KMS-11 (cell line): ENCODE results near the gene MAPK7.

ENCODE experiments used
- H2AFZ ChIP-seq: fragments of 200-600 bp; sonication (generic); 2 replicates; pipeline ENCODE4 v1.6.1; 2016; ENCODE audit warnings: antibody characterized with exemption, mixed run types, low read depth
- H3K27ac ChIP-seq: fragments of 200-600 bp; sonication (generic); 2 replicates; pipeline ENCODE4 v1.6.1; 2016; ENCODE audit warnings: mild to moderate bottlenecking, mixed run types
- H3K27me3 ChIP-seq: fragments of 200-600 bp; sonication (generic); 2 replicates; pipeline ENCODE4 v1.6.1; 2017; ENCODE audit warnings: mild to moderate bottlenecking, low read depth, mixed run types, moderate library complexity; ENCODE audit not compliant: insufficient read depth
- H3K36me3 ChIP-seq: fragments of 200-600 bp; sonication (generic); 2 replicates; pipeline ENCODE4 v1.6.1; 2017; ENCODE audit warnings: mild to moderate bottlenecking, mixed run types; ENCODE audit not compliant: insufficient read depth
- H3K4me1 ChIP-seq: fragments of 200-600 bp; sonication (generic); 2 replicates; pipeline ENCODE4 v1.6.1; 2016; ENCODE audit warnings: mild to moderate bottlenecking, low read depth, mixed run types; ENCODE audit not compliant: poor library complexity, severe bottlenecking
- H3K4me2 ChIP-seq: fragments of 200-600 bp; sonication (generic); 2 replicates; pipeline ENCODE4 v1.7.0; 2016; ENCODE audit warnings: mild to moderate bottlenecking, mixed run types
- H3K4me3 ChIP-seq: fragments of 200-600 bp; sonication (generic); IDR thresholded peaks from 2 replicates; pipeline ENCODE4 v1.6.1; 2017; ENCODE audit warnings: low read depth, low read length, mixed read lengths; ENCODE audit not compliant: insufficient read depth
- H3K79me2 ChIP-seq: fragments of 200-600 bp; sonication (generic); 2 replicates; pipeline ENCODE4 v1.6.1; 2016; ENCODE audit warnings: low read depth, mixed run types; ENCODE audit not compliant: insufficient read depth
- H3K9ac ChIP-seq: fragments of 200-600 bp; sonication (generic); 2 replicates; pipeline ENCODE4 v1.6.1; 2016; ENCODE audit warnings: mild to moderate bottlenecking, mixed run types
- H4K20me1 ChIP-seq: fragments of 200-600 bp; sonication (generic); 2 replicates; pipeline ENCODE4 v1.6.1; 2016; ENCODE audit warnings: mild to moderate bottlenecking, mixed run types; ENCODE audit not compliant: insufficient read depth
- TF ChIP-seq, protein P1 (sequence below): fragments of 200-600 bp; sonication (generic); conservative IDR thresholded peaks from 2 replicates; pipeline ENCODE4 v1.6.1; 2017; ENCODE audit warnings: low read depth, mild to moderate bottlenecking, antibody characterized with exemption, low read length, moderate library complexity, mixed read lengths

MAPK7 gene

DNA sequence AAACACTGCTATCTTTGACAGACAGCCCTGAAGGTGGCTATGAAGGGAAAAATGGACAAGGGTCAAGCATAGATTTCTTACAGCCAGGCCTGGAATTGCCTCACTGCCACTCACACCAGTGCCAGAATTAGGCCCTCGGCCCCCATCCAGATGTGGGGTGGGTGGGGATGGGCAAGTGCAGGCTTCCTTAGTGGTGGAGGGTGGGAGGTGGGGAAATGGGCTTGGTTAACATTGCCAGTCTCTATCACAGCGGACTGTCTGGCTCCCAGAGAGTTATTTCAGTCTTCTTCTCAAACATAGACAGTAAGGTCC lies 40.6 kb upstream of the MAPK7 start:
- no peak overlapping the region for H3K4me3 ChIP-seq
- H3K36me3 ChIP-seq: no peaks in the 10 kb centered on the region
- H2AFZ ChIP-seq: no peak overlapping the region
- TF ChIP-seq, protein P1, sequence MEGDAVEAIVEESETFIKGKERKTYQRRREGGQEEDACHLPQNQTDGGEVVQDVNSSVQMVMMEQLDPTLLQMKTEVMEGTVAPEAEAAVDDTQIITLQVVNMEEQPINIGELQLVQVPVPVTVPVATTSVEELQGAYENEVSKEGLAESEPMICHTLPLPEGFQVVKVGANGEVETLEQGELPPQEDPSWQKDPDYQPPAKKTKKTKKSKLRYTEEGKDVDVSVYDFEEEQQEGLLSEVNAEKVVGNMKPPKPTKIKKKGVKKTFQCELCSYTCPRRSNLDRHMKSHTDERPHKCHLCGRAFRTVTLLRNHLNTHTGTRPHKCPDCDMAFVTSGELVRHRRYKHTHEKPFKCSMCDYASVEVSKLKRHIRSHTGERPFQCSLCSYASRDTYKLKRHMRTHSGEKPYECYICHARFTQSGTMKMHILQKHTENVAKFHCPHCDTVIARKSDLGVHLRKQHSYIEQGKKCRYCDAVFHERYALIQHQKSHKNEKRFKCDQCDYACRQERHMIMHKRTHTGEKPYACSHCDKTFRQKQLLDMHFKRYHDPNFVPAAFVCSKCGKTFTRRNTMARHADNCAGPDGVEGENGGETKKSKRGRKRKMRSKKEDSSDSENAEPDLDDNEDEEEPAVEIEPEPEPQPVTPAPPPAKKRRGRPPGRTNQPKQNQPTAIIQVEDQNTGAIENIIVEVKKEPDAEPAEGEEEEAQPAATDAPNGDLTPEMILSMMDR: no peak
- no peaks in the 10 kb centered on the region for H3K27me3 ChIP-seq
- no peak overlapping the region for H3K4me2 ChIP-seq
- no peak overlapping the region for H3K9ac ChIP-seq
- peaks cover 3% of the 10 kb centered on the region for H3K4me1 ChIP-seq
- H4K20me1 ChIP-seq: no peaks in the 10 kb centered on the region
- no peaks in the 10 kb centered on the region for H3K79me2 ChIP-seq
- H3K27ac ChIP-seq: no peak overlapping the region

DNA sequence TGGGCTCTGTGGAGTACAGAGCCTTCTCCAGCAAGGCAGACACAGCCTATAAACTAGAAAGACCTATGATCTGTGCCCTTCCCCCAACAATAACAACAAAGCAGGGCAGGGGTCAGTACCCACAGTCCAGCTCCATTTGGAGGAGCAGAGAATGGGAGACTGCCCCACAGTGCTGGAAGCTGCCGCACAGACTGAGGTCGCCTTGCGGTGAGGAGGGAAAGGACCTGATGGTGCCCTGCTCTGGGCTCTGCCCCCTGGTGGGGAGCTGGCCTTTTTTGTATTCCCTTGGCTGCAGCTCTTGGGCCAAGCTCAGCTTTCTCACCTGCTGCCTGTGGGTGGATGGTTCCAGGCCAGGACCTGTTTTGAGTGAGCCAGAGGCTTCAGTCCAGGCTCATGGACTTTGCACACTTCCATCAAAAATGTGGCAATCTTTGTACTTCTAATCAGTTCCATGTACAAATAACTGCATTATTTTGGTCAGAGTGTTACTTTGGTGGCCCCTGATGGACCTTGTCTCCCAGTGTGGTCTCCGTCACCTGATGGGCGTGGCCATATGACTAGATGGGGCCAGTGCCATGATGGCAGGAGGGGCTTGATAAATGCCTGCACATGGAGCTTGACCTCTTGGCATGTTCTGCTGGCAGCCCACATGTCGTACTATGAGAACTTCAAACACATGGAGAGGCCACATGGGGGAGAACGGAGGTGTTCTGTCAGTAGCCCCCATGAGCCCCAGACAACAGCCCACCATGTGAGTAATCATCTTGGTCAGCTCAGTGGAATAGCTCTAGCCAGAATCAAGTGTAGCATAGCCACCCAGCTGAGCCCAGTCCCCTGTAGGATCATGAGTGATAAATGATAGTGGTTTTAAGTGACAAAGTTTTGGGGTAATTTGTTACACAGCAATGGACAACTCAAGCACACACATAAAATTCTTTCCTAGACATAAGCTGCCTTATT lies 40.0 kb upstream of the MAPK7 start:
- Histone ChIP-seq H3K36me3 (no peaks in the 10 kb centered on the region), H4K20me1 (no peaks in the 10 kb centered on the region), H3K9ac (no peak overlapping the region), H3K79me2 (no peaks in the 10 kb centered on the region), H3K27me3 (no peaks in the 10 kb centered on the region), H3K4me2 (no peak overlapping the region), H3K27ac (no peak overlapping the region), H2AFZ (no peak overlapping the region), H3K4me3 (no peak overlapping the region), H3K4me1 (peaks cover 3% of the 10 kb centered on the region)
- TF ChIP-seq, protein P1: peak; percentile 52

DNA sequence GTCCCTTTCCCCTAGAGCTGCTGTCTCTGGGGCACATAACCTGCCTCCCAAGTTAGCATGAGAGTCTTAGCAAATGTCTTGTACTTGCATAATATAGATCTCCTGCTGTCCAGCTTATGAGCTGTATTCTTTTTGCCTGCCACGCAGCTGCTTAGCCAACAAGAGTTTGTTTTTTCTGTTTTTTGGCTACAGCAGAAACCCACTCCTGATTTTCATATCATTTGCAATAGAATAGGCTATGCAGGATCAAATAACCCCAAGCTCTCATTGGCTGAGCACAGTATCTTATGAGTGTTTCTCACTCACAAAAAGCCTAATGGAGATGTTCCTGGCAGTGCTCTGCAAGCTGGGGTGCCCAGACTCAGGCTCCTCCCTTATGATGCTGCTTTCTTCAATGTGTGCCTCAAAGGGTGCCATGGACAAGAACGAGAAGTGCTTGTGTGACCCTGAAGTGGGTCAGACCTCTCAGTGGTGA lies 38.9 kb upstream of the MAPK7 start:
- Histone ChIP-seq H3K9ac (no peak overlapping the region), H3K27me3 (no peaks in the 10 kb centered on the region), H3K27ac (no peak overlapping the region), H4K20me1 (no peaks in the 10 kb centered on the region), H3K4me1 (peaks cover 3% of the 10 kb centered on the region), H2AFZ (no peak overlapping the region), H3K4me3 (no peak overlapping the region), H3K4me2 (no peak overlapping the region), H3K79me2 (no peaks in the 10 kb centered on the region), H3K36me3 (no peaks in the 10 kb centered on the region)
- TF ChIP-seq, protein P1: no peak

DNA sequence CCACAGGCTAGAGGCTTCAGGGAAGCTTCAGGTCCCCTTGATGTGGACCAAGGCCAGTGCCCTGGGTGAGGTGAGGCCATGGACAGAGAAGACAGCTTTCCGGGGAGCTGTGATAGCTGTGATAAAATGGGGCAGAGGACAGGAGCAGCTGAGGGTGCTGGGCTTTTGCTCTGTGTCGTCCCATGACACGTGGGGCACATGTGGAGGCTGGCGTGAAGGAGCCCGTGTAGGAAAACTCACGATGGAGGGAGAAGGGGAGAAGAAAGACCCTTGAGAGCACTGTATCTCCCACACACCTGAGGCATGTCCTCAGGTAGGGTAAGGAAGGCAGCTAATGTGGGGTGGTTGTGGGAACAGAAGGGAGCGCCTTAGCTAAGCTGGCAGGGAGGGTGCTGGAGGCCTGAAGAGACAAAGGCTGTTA lies 37.1 kb upstream of the MAPK7 start:
- no peak overlapping the region for H3K4me2 ChIP-seq
- TF ChIP-seq, protein P1: no peak
- no peak overlapping the region for H3K4me3 ChIP-seq
- no peaks in the 10 kb centered on the region for H3K79me2 ChIP-seq
- no peak overlapping the region for H3K27ac ChIP-seq
- H4K20me1 ChIP-seq: no peaks in the 10 kb centered on the region
- H3K27me3 ChIP-seq: no peaks in the 10 kb centered on the region
- H2AFZ ChIP-seq: no peak overlapping the region
- H3K36me3 ChIP-seq: no peaks in the 10 kb centered on the region
- H3K4me1 ChIP-seq: peaks cover 3% of the 10 kb centered on the region
- H3K9ac ChIP-seq: no peak overlapping the region
